Activated T-helper 2 cell treated with anti-CD3 and anti-CD28 coated beads, Interferon-gamma antibody, Interleukin-2, Interleukin-4, amounts not matched to agents 10 μg/mL and 5 μg/mL and 100 μg/mL, durations not matched to agents 14 hours and 24 hours and 36 hours (primary cell): Measurements from ENCODE around the gene SAE1. TPM values are rescaled to one million over a fixed set of nuclear protein-coding genes. Genes with fewer than 3 reads are reported as not detected.
"Not testable (repeated sequence)": the region's sequence is repeated elsewhere in the genome, so short reads cannot be mapped to it uniquely, and the experiment has no call there.

Experiments
- DNase-seq: peaks from one replicate; pipeline ENCODE4 v3.0.0; 2021; ENCODE audit warnings: low spot score
- H3K27ac Mint-ChIP-seq: one replicate; pipeline ENCODE4 v1.8.0; 2021; ENCODE audit warnings: mixed read lengths
- H3K27me3 Mint-ChIP-seq: one replicate; pipeline ENCODE4 v1.8.0; 2021; ENCODE audit warnings: low read depth, mixed read lengths
- H3K36me3 Mint-ChIP-seq: one replicate; pipeline ENCODE4 v1.8.0; 2021; ENCODE audit warnings: low read depth, mixed read lengths
- H3K4me1 Mint-ChIP-seq: one replicate; pipeline ENCODE4 v1.8.0; 2021; ENCODE audit warnings: low read depth, mixed read lengths
- H3K4me3 Mint-ChIP-seq: one replicate; pipeline ENCODE4 v1.8.0; 2021; ENCODE audit warnings: low read depth, mild to moderate bottlenecking, moderate library complexity, mixed read lengths
- H3K9me3 Mint-ChIP-seq: one replicate; pipeline ENCODE4 v1.8.0; 2021; ENCODE audit warnings: mixed read lengths
- intact Hi-C: fragments of 100-400 bp; cut with micrococcal nuclease; formaldehyde crosslinking; loops from one replicate; pipeline ENCODE4 v1.15.1; 2023
- total RNA-seq: library from RNA; stranded (reverse); gene quantifications from 2 replicates; pipeline ENCODE4 v1.2.3, GENCODE V29; 2022

The SAE1 gene
- total RNA-seq, 1 donor from 2014 or later, result 151 TPM

GRCh38 chr19:47236072-47236675 lies 105.5 kb downstream of the SAE1 start:
- Mint-ChIP-seq H3K4me3 (no peak overlapping the region), H3K27ac (no peak overlapping the region), H3K27me3 (peaks cover 6% of the 10 kb centered on the region), H3K9me3 (no peaks in the 10 kb centered on the region), H3K4me1 (peaks cover 19% of the 10 kb centered on the region), H3K36me3 (no peaks in the 10 kb centered on the region)
- DNase-seq, result no peak
- intact Hi-C loops, result no loop called here

GRCh38 chr19:47239152-47239551 lies 108.5 kb downstream of the SAE1 start:
- peaks cover 6% of the 10 kb centered on the region for H3K27me3 Mint-ChIP-seq
- no peak overlapping the region for H3K27ac Mint-ChIP-seq
- intact Hi-C loops, result no loop called here
- H3K36me3 Mint-ChIP-seq, result no peaks in the 10 kb centered on the region
- H3K9me3 Mint-ChIP-seq, result no peaks in the 10 kb centered on the region
- peaks cover 12% of the 10 kb centered on the region for H3K4me1 Mint-ChIP-seq
- peak overlapping the region; percentile 69 for H3K4me3 Mint-ChIP-seq
- no peak for DNase-seq

GRCh38 chr19:47239610-47240296 lies 109.1 kb downstream of the SAE1 start:
- Mint-ChIP-seq H3K27ac (no peak overlapping the region), H3K9me3 (no peaks in the 10 kb centered on the region), H3K36me3 (no peaks in the 10 kb centered on the region), H3K27me3 (peaks cover 6% of the 10 kb centered on the region), H3K4me3 (no peak overlapping the region), H3K4me1 (peaks cover 14% of the 10 kb centered on the region)
- intact Hi-C loops, result loop anchor here (5.0 kb wide), 2 partner anchors 142 to 202 kb away; no protein-coding TSS in a partner anchor
- DNase-seq, result peak; percentile 35

GRCh38 chr19:47240556-47240955 lies 109.9 kb downstream of the SAE1 start:
- Mint-ChIP-seq H3K27ac (no peak overlapping the region), H3K4me3 (no peak overlapping the region), H3K36me3 (no peaks in the 10 kb centered on the region), H3K4me1 (peaks cover 15% of the 10 kb centered on the region), H3K9me3 (no peaks in the 10 kb centered on the region), H3K27me3 (peaks cover 6% of the 10 kb centered on the region)
- intact Hi-C loops, result loop anchor here (5.0 kb wide), 2 partner anchors 143 to 203 kb away; no protein-coding TSS in a partner anchor
- DNase-seq, result no peak

- H3K9me3 Mint-ChIP-seq, result no peaks in the 10 kb centered on the region
- intact Hi-C loops, result loop anchor here (1.0 to 5.0 kb wide), 3 partner anchors 9 to 204 kb away; no protein-coding TSS in a partner anchor
- H3K27ac Mint-ChIP-seq, result no peak overlapping the region
- no peaks in the 10 kb centered on the region for H3K36me3 Mint-ChIP-seq
- DNase-seq, result peak; percentile 76
- peaks cover 4% of the 10 kb centered on the region for H3K27me3 Mint-ChIP-seq
- H3K4me3 Mint-ChIP-seq, result no peak overlapping the region
- peaks cover 15% of the 10 kb centered on the region for H3K4me1 Mint-ChIP-seq
Measured at GRCh38 chr19:47240996-47241918, 110.6 kb downstream of the SAE1 start.

GRCh38 chr19:47241919-47242577 lies 111.4 kb downstream of the SAE1 start:
- peaks cover 4% of the 10 kb centered on the region for H3K27me3 Mint-ChIP-seq
- DNase-seq, result no peak
- H3K27ac Mint-ChIP-seq, result no peak overlapping the region
- peaks cover 15% of the 10 kb centered on the region for H3K4me1 Mint-ChIP-seq
- no peaks in the 10 kb centered on the region for H3K9me3 Mint-ChIP-seq
- H3K36me3 Mint-ChIP-seq, result no peaks in the 10 kb centered on the region
- intact Hi-C loops, result loop anchor here (1.0 to 5.0 kb wide), 3 partner anchors 10 to 205 kb away; no protein-coding TSS in a partner anchor
- H3K4me3 Mint-ChIP-seq, result no peak overlapping the region

- Mint-ChIP-seq H3K4me3 (peak overlapping the region; percentile 84), H3K27ac (peak overlapping the region; percentile 89), H3K36me3 (no peaks in the 10 kb centered on the region), H3K4me1 (peaks cover 17% of the 10 kb centered on the region), H3K9me3 (no peaks in the 10 kb centered on the region), H3K27me3 (peaks cover 4% of the 10 kb centered on the region)
- no peak for DNase-seq
- intact Hi-C loops, result loop anchor here (5.0 kb wide), 2 partner anchors 146 to 206 kb away; no protein-coding TSS in a partner anchor
Measured at GRCh38 chr19:47243364-47243775, 112.7 kb downstream of the SAE1 start.

GRCh38 chr19:47243776-47244547 lies 113.3 kb downstream of the SAE1 start:
- H3K4me3 Mint-ChIP-seq, result peak overlapping the region; percentile 84
- H3K27me3 Mint-ChIP-seq, result peaks cover 3% of the 10 kb centered on the region
- peak overlapping the region; percentile 89 for H3K27ac Mint-ChIP-seq
- DNase-seq, result peak; percentile 92
- H3K36me3 Mint-ChIP-seq, result no peaks in the 10 kb centered on the region
- peaks cover 16% of the 10 kb centered on the region for H3K4me1 Mint-ChIP-seq
- H3K9me3 Mint-ChIP-seq, result no peaks in the 10 kb centered on the region
- intact Hi-C loops, result loop anchor here (1.0 to 5.0 kb wide), 6 partner anchors 17 to 207 kb away; no protein-coding TSS in a partner anchor

GRCh38 chr19:47247308-47247990 lies 116.8 kb downstream of the SAE1 start:
- no peaks in the 10 kb centered on the region for H3K9me3 Mint-ChIP-seq
- no peak overlapping the region for H3K27ac Mint-ChIP-seq
- DNase-seq, result peak; percentile 73
- peaks cover 14% of the 10 kb centered on the region for H3K4me1 Mint-ChIP-seq
- no peak overlapping the region for H3K4me3 Mint-ChIP-seq
- intact Hi-C loops, result loop anchor here (2.0 kb wide), 1 partner anchor 99 kb away; no protein-coding TSS in a partner anchor
- no peaks in the 10 kb centered on the region for H3K27me3 Mint-ChIP-seq
- no peaks in the 10 kb centered on the region for H3K36me3 Mint-ChIP-seq

- H3K9me3 Mint-ChIP-seq, H3K4me1 Mint-ChIP-seq, H3K36me3 Mint-ChIP-seq, H3K27ac Mint-ChIP-seq, H3K27me3 Mint-ChIP-seq, H3K4me3 Mint-ChIP-seq, DNase-seq: not testable (repeated sequence)
- intact Hi-C loops, result loop anchor here (10.0 kb wide), 1 partner anchor 388 kb away; the partner anchor contains the start of gene ARHGAP35
Measured at GRCh38 chr19:47253016-47253415, 122.4 kb downstream of the SAE1 start.

GRCh38 chr19:47253467-47253881 lies 122.8 kb downstream of the SAE1 start:
- H3K4me3 Mint-ChIP-seq, result no peak overlapping the region
- intact Hi-C loops, result loop anchor here (10.0 kb wide), 1 partner anchor 389 kb away; the partner anchor contains the start of gene ARHGAP35
- H3K9me3 Mint-ChIP-seq, result no peaks in the 10 kb centered on the region

More at GRCh38 chr19:47253467-47253881, 122.8 kb downstream of the SAE1 start:
- DNase-seq, result no peak
- Mint-ChIP-seq H3K27ac (no peak overlapping the region), H3K4me1 (peaks cover 11% of the 10 kb centered on the region), H3K27me3 (no peaks in the 10 kb centered on the region), H3K36me3 (peaks cover 11% of the 10 kb centered on the region)
